ENCODE measurements around the gene AMBN.

- no peak for TF ChIP-seq CTCF (IDR thresholded peaks at IDR 0.05; ENCODE audit: insufficient read depth, low read length, poor library complexity, severe bottlenecking)
- no peak for TF ChIP-seq EZH2phosphoT487 (conservative IDR thresholded peaks at IDR 0.05; ENCODE audit: low read length)
These were observed at the start of gene AMBN for GRCh38 chr4:70591955-70592582.
